ENCODE results near the gene OR5H1. TPM values are rescaled to one million over a fixed set of nuclear protein-coding genes. Genes with fewer than 3 reads are reported as not detected.

The OR5H1 gene
- total and polyA plus RNA-seq, 12 donors: not detected

GRCh38 chr3:98172621-98173020 lies 42.1 kb downstream of the OR5H1 start:
- no peaks in the 10 kb centered on the region for H3K27me3 ChIP-seq
- H3K9me3 ChIP-seq: peaks cover 0 to 21% (median 0%) of the 10 kb centered on the region in 11 donors
- TF ChIP-seq, protein P1, sequence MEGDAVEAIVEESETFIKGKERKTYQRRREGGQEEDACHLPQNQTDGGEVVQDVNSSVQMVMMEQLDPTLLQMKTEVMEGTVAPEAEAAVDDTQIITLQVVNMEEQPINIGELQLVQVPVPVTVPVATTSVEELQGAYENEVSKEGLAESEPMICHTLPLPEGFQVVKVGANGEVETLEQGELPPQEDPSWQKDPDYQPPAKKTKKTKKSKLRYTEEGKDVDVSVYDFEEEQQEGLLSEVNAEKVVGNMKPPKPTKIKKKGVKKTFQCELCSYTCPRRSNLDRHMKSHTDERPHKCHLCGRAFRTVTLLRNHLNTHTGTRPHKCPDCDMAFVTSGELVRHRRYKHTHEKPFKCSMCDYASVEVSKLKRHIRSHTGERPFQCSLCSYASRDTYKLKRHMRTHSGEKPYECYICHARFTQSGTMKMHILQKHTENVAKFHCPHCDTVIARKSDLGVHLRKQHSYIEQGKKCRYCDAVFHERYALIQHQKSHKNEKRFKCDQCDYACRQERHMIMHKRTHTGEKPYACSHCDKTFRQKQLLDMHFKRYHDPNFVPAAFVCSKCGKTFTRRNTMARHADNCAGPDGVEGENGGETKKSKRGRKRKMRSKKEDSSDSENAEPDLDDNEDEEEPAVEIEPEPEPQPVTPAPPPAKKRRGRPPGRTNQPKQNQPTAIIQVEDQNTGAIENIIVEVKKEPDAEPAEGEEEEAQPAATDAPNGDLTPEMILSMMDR (IDR thresholded peaks at IDR 0.05): no peak
- H3K4me1 ChIP-seq: no peaks in the 10 kb centered on the region
- intact Hi-C loops (cut with DNase I): no loop called here
- no peak for DNase-seq
- H3K4me3 ChIP-seq: no peak overlapping the region
- H3K36me3 ChIP-seq: no peaks in the 10 kb centered on the region
- 71 to 76% methylated on average over 7 of the region's 7 CpGs for WGBS, 2 donors
- ATAC-seq: no peak
- H3K27ac ChIP-seq: no peak overlapping the region

DNA sequence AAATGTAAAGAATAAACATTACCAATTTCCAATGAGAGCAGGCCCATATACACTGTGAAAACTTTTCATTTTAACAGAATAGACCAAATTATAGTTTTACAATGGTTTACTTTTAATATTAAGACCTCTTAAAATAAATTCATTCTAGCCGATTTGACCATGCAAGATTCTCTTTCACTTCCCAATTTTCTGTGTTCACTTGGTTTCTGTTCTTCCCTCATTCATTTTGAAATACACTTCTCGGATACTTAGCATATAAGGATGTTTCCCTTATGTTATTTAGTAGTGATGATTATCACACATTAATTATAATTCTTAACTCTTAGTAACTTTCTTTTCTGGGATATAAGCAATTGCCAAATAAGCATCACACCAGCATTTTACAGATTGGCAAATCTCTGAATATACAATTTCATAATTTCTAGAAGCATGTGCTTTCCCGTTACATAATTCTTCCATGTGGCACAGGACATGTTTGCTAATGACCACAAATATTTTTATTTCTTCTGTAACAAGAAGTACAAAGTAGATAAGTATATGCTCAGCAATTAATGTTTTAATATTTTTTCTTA lies 49.9 kb downstream of the OR5H1 start:
- H3K36me3 ChIP-seq: no peaks in the 10 kb centered on the region

GRCh38 chr3:98182196-98182595 lies 51.7 kb downstream of the OR5H1 start:
- H3K9me3 ChIP-seq: no peaks in the 10 kb centered on the region
- H3K27me3 ChIP-seq: no peaks in the 10 kb centered on the region
- no peaks in the 10 kb centered on the region for H3K36me3 ChIP-seq
- no peaks in the 10 kb centered on the region for H3K4me1 ChIP-seq
- H3K4me3 ChIP-seq: no peak overlapping the region
- no peak for DNase-seq
- intact Hi-C loops (cut with DNase I): loop anchor here in 1 of 10 donors (2.0 kb wide), 1 partner anchor 41 kb away; no protein-coding TSS in a partner anchor
- no peak for ATAC-seq
- TF ChIP-seq, protein P1 (IDR thresholded peaks at IDR 0.05): no peak
- no peak overlapping the region for H3K27ac ChIP-seq

More for the DNA sequence above, 49.9 kb downstream of the OR5H1 start:
- H3K4me1 ChIP-seq: no peaks in the 10 kb centered on the region
- ATAC-seq (no peak), DNase-seq (no peak)
- intact Hi-C loops (cut with DNase I): no loop called here
- TF ChIP-seq, protein P1 (IDR thresholded peaks at IDR 0.05): no peak
- peaks cover 0 to 10% (median 0%) of the 10 kb centered on the region in 11 donors for H3K9me3 ChIP-seq
- WGBS, 2 donors: 80 to 89% methylated on average over 3 of the region's 3 CpGs
- no peaks in the 10 kb centered on the region for H3K27me3 ChIP-seq
- no peak overlapping the region for H3K27ac ChIP-seq
- no peak overlapping the region for H3K4me3 ChIP-seq

DNA sequence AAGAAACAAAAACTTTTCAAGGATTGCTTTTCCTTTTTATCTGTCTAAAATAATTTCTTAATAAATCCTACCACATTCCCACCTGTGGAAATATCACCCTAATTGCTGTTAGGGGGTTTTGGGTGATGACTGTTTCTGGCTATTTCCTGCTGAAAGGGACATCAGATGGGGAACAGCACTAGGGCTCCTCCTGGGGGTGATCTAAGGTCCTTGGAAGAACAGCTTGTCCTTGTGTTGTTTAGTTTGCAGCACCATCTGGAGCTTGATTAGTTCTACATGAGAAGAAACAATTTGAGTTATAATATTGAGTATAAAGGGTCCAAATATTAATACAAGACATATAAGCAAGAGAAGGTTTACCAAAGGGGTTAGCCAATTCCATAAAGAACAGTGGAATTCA lies 54.7 kb downstream of the OR5H1 start:
- peak in 1 of 8 donors; percentile 39 for ATAC-seq

More for the DNA sequence above, 54.7 kb downstream of the OR5H1 start:
- intact Hi-C loops (cut with DNase I): no loop called here
- Histone ChIP-seq H3K36me3 (no peaks in the 10 kb centered on the region), H3K27ac (no peak overlapping the region), H3K27me3 (no peaks in the 10 kb centered on the region), H3K4me3 (no peak overlapping the region), H3K4me1 (peaks cover 0 to 4% (median 0%) of the 10 kb centered on the region in 9 donors), H3K9me3 (no peaks in the 10 kb centered on the region)
- TF ChIP-seq, protein P1 (IDR thresholded peaks at IDR 0.05): peak in 1 of 9 donors; percentile 17
- no peak for DNase-seq

Other genes starting within 250 kb of the OR5H1 start
- gene RIOX2, start 158.3 kb upstream of the OR5H1 start, total RNA-seq: 10 to 100 TPM in 9 of 10 donors, 1 to 10 TPM in 1; 9.1 to 15.8 (median 12.8) TPM
- gene RIOX2, start 158.3 kb upstream of the OR5H1 start, polyA plus RNA-seq: 10 to 100 TPM in 1 of 2 donors, 1 to 10 TPM in 1; 8.4 to 10.0 TPM
- gene GABRR3, start 95.4 kb upstream of the OR5H1 start, total RNA-seq: not detected
- gene GABRR3, start 95.4 kb upstream of the OR5H1 start, polyA plus RNA-seq: not detected
- gene OR5AC2, start 43.5 kb upstream of the OR5H1 start, total RNA-seq: not detected
- gene OR5AC2, start 43.5 kb upstream of the OR5H1 start, polyA plus RNA-seq: not detected
- not detected for gene OR5H14, start 16.8 kb downstream of the OR5H1 start, total RNA-seq
- gene OR5H14, start 16.8 kb downstream of the OR5H1 start, polyA plus RNA-seq: not detected
- not detected for gene OR5H15, start 36.0 kb downstream of the OR5H1 start, total RNA-seq
- not detected for gene OR5H15, start 36.0 kb downstream of the OR5H1 start, polyA plus RNA-seq
- not detected for gene OR5H6, start 133.5 kb downstream of the OR5H1 start, total RNA-seq
- gene OR5H6, start 133.5 kb downstream of the OR5H1 start, polyA plus RNA-seq: not detected
- not detected for gene OR5H2, start 151.8 kb downstream of the OR5H1 start, total RNA-seq
- gene OR5H2, start 151.8 kb downstream of the OR5H1 start, polyA plus RNA-seq: not detected
- gene OR5K4, start 223.1 kb downstream of the OR5H1 start, total RNA-seq: not detected
- gene OR5K4, start 223.1 kb downstream of the OR5H1 start, polyA plus RNA-seq: not detected